Suprapubic skin (tissue), 4 donors: ENCODE measurements around the gene SYDE1. TPM values are rescaled to one million over a fixed set of nuclear protein-coding genes. Genes with fewer than 3 reads are reported as not detected.
"Not testable (repeated sequence)": the region's sequence is repeated elsewhere in the genome, so short reads cannot be mapped to it uniquely, and the experiment has no call there.

ENCODE experiments used
- DNase-seq, 2 donors: peaks; one replicate each; pipeline ENCODE4 v3.0.0-alpha.2; 2019; ENCODE audit warnings: low spot score in 2 of 2
- H3K27ac ChIP-seq: fragments of 200-600 bp; sonication (generic); one replicate; pipeline ENCODE4 v1.5.1; 2019
- H3K27me3 ChIP-seq: fragments of 200-600 bp; sonication (generic); one replicate; pipeline ENCODE4 v1.5.1; 2019
- H3K36me3 ChIP-seq: fragments of 200-600 bp; sonication (generic); one replicate; pipeline ENCODE4 v1.5.1; 2019
- H3K4me1 ChIP-seq: fragments of 200-600 bp; sonication (generic); one replicate; pipeline ENCODE4 v1.5.1; 2019
- H3K4me3 ChIP-seq: fragments of 200-600 bp; sonication (generic); one replicate; pipeline ENCODE4 v1.5.1; 2019; ENCODE audit warnings: mild to moderate bottlenecking
- H3K9me3 ChIP-seq: fragments of 200-600 bp; sonication (generic); one replicate; pipeline ENCODE4 v1.5.1; 2019
- CTCF ChIP-seq, 2 donors: fragments of 200-600 bp in 1 of 2; fragments of 450-650 bp in 1 of 2; sonication (generic) in 1 of 2; IDR thresholded peaks; one replicate each; pipeline ENCODE4 v1.5.1; 2016 to 2019; ENCODE audit warnings: antibody characterized with exemption in 2 of 2, mild to moderate bottlenecking in 1 of 2, moderate library complexity in 1 of 2
- EP300 ChIP-seq: sonication (generic); formaldehyde crosslinking; IDR thresholded peaks from one replicate; pipeline ENCODE4 v1.6.1; 2017; ENCODE audit warnings: antibody characterized with exemption
- POLR2A ChIP-seq, 2 donors: fragments of 450-650 bp; IDR thresholded peaks; one replicate each; pipeline ENCODE4 v1.6.1; 2017; ENCODE audit warnings: antibody characterized with exemption in 2 of 2, mild to moderate bottlenecking in 2 of 2, moderate library complexity in 2 of 2
- POLR2AphosphoS5 ChIP-seq, 3 donors: sonication (generic); formaldehyde crosslinking; IDR thresholded peaks; one replicate each; pipeline ENCODE4 v1.6.1; 2017; ENCODE audit warnings: antibody characterized with exemption in 3 of 3
- WGBS: methylation state at CpG from one replicate; pipeline ENCODE4 v1.1.5; 2018; 5-methylcytosine and 5-hydroxymethylcytosine counted together
- total RNA-seq, 4 donors: library from RNA; depleted of rRNA; stranded (reverse); fragments of >200 nt; gene quantifications; one replicate each; pipeline ENCODE4 v1.1.0, GENCODE V29; 2016

Gene SYDE1
- total RNA-seq, 4 donors from 2014 or later: 3.8 to 17.8 (median 6.8) TPM

- TF ChIP-seq POLR2A (IDR thresholded peaks at IDR 0.05) (no peak), EP300 (no peak), CTCF (IDR thresholded peaks at IDR 0.05) (no peak), POLR2AphosphoS5 (IDR thresholded peaks at IDR 0.05) (no peak)
- H3K36me3 ChIP-seq: no peaks in the 10 kb centered on the region
- H3K9me3 ChIP-seq: no peaks in the 10 kb centered on the region
- H3K4me3 ChIP-seq: no peak overlapping the region
- no peak for DNase-seq
- H3K27me3 ChIP-seq: peaks cover 9% of the 10 kb centered on the region
- no peaks in the 10 kb centered on the region for H3K4me1 ChIP-seq
- no peak overlapping the region for H3K27ac ChIP-seq
- 48% methylated on average over 4 of the region's 4 CpGs for WGBS
These were observed 31.4 kb upstream of the SYDE1 start for GRCh38 chr19:15075806-15076205.

DNA sequence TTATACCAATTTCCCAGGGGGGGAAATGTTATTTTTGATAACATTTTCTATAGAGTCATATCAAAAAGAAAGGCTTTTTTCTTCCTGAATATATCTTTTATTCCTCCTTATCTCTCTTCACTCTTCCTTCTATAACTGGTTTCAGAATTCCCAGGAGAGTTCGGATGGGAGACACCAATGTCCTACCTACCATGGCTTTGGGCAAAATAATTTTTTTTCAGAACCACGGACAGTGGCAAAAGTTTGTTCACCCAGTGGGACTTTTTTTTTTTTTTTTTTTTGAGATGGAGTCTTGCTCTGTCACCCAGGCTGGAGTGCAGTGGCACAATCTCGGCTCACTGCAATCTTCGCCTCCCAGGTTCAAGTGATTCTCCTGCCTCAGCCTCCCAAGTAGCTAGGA, 27.2 kb upstream of the SYDE1 start:
- WGBS: 62% methylated on average over 4 of the region's 4 CpGs
- not testable (repeated sequence) for H3K9me3 ChIP-seq, H3K4me3 ChIP-seq, H3K36me3 ChIP-seq, H3K4me1 ChIP-seq, H3K27ac ChIP-seq, DNase-seq
- H3K27me3 ChIP-seq: peaks cover 28% of the 10 kb centered on the region

DNA sequence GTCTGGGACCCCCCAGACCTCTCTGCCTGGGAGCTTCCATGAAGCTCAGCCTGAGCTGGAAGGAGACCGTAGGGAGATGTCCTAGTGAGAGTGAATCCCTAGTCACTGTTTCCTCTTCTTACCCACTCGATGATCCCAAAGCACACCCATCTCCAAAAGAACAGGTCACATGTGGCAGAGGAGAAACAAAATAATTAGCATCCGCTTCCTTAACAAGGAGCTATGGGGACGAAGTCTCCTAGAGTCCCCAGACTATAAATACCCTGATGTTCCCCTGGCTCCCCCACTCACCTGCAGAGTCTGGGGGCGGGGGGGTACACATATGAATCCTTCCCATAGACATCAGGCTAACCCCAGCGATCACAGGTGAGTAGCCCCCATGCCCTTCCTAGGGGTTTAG, 25.3 kb upstream of the SYDE1 start, which contains the start of gene OR1I1:
TSS of gene OR1I1 (plus strand) at position 301 of the 400 bp plus-strand sequence. CDS start 4,855 bp downstream, outside the sequence.
- Histone ChIP-seq H3K4me3 (no peak within 1 kb of the TSS), H3K27ac (no peak within 1 kb of the TSS), H3K27me3 (peaks cover 35% of the 10 kb centered on the region), H3K36me3 (no peaks in the 10 kb centered on the region), H3K9me3 (no peaks in the 10 kb centered on the region), H3K4me1 (no peaks in the 10 kb centered on the region)
- no peak for TF ChIP-seq CTCF (IDR thresholded peaks at IDR 0.05)
- TF ChIP-seq EP300: no peak
- no peak for TF ChIP-seq POLR2A (IDR thresholded peaks at IDR 0.05)
- TF ChIP-seq POLR2AphosphoS5 (IDR thresholded peaks at IDR 0.05): no peak
- WGBS: 83% methylated on average over 6 of the region's 6 CpGs
- no peak for DNase-seq

GRCh38 chr19:15087182-15087581, 20.0 kb upstream of the SYDE1 start:
- Histone ChIP-seq H3K4me3 (no peak overlapping the region), H3K4me1 (peaks cover 2% of the 10 kb centered on the region), H3K9me3 (no peaks in the 10 kb centered on the region), H3K27me3 (peaks cover 22% of the 10 kb centered on the region), H3K36me3 (no peaks in the 10 kb centered on the region), H3K27ac (no peak overlapping the region)
- WGBS: 86% methylated on average over 11 of the region's 11 CpGs
- no peak for DNase-seq
- TF ChIP-seq POLR2AphosphoS5 (IDR thresholded peaks at IDR 0.05) (no peak), EP300 (no peak), CTCF (IDR thresholded peaks at IDR 0.05) (no peak), POLR2A (IDR thresholded peaks at IDR 0.05) (no peak)

- Histone ChIP-seq H3K9me3 (no peaks in the 10 kb centered on the region), H3K27ac (no peak overlapping the region), H3K4me3 (no peak overlapping the region), H3K36me3 (no peaks in the 10 kb centered on the region), H3K4me1 (peaks cover 7% of the 10 kb centered on the region), H3K27me3 (no peaks in the 10 kb centered on the region)
- DNase-seq: no peak
- TF ChIP-seq CTCF (IDR thresholded peaks at IDR 0.05): peak; percentile 46 to 72
- TF ChIP-seq EP300: no peak
- TF ChIP-seq POLR2A (IDR thresholded peaks at IDR 0.05): no peak
- WGBS: 11% methylated on average over 13 of the region's 13 CpGs
These were observed 15.1 kb upstream of the SYDE1 start for GRCh38 chr19:15091918-15092753.
